OCI-LY3 (cell line): ENCODE data around the gene ATP8A2.

Experiments
- H2AFZ ChIP-seq: fragments of 200-600, 300-600 bp; shearing (Covaris generic); 2 replicates; pipeline ENCODE4 v1.6.0; 2014; ENCODE audit warnings: antibody characterized with exemption, low read depth, low read length
- H3K27ac ChIP-seq: fragments of 200-600, 300-600 bp; sonication (generic); 2 replicates; pipeline ENCODE4 v1.5.1; 2014; ENCODE audit warnings: mild to moderate bottlenecking, low read length, moderate library complexity, mixed read lengths
- H3K27me3 ChIP-seq: fragments of 200-600, 300-600 bp; sonication (generic); 2 replicates; pipeline ENCODE4 v1.6.1; 2014; ENCODE audit warnings: low read depth, low read length, mixed read lengths
- H3K36me3 ChIP-seq: fragments of 200-600, 300-600 bp; sonication (generic); replicated peaks from 2 replicates; pipeline ENCODE3; 2014; ENCODE audit warnings: low read depth, low read length, mixed read lengths
- H3K4me1 ChIP-seq: fragments of 300-600, 200-600 bp; sonication (generic); 2 replicates; pipeline ENCODE4 v1.6.1; 2014; ENCODE audit warnings: low read length, mixed read lengths
- H3K4me2 ChIP-seq: fragments of 200-600, 300-600 bp; sonication (generic); 2 replicates; pipeline ENCODE4 v1.6.1; 2014; ENCODE audit warnings: low read length, mixed read lengths
- H3K4me3 ChIP-seq: fragments of 300-600, 200-600 bp; sonication (generic); 2 replicates; pipeline ENCODE4 v1.5.1; 2014; ENCODE audit warnings: antibody characterized with exemption, mild to moderate bottlenecking, low read length, moderate library complexity
- H3K79me2 ChIP-seq: fragments of 300-600, 200-600 bp; shearing (Covaris generic); 2 replicates; pipeline ENCODE4 v1.6.1; 2014; ENCODE audit warnings: mild to moderate bottlenecking, low read length, mixed read lengths
- H3K9ac ChIP-seq: fragments of 300-600, 200-600 bp; shearing (Covaris generic); 2 replicates; pipeline ENCODE4 v1.6.0; 2014; ENCODE audit warnings: mild to moderate bottlenecking, low read length, moderate library complexity
- H3K9me3 ChIP-seq: fragments of 200-600, 300-600 bp; shearing (Covaris generic); 2 replicates; pipeline ENCODE4 v1.6.1; 2014; ENCODE audit warnings: low read length, mixed read lengths; ENCODE audit not compliant: insufficient read depth
- H4K20me1 ChIP-seq: fragments of 200-600, 300-600 bp; sonication (generic); 2 replicates; pipeline ENCODE4 v1.6.1; 2016; ENCODE audit warnings: low read length, mixed read lengths; ENCODE audit not compliant: insufficient read depth
- EZH2phosphoT487 ChIP-seq: fragments of 200-600 bp; shearing (Covaris generic); IDR thresholded peaks from 2 replicates; pipeline ENCODE4 v1.6.1; 2018; ENCODE audit warnings: antibody characterized with exemption, mixed run types, low read depth
- TF ChIP-seq, protein P1 (sequence below): fragments of 200-600, 300-600 bp; sonication (generic); IDR thresholded peaks from 2 replicates; pipeline ENCODE4 v1.5.1; 2014; ENCODE audit warnings: antibody characterized with exemption, low read length, low read depth

ATP8A2 gene

DNA sequence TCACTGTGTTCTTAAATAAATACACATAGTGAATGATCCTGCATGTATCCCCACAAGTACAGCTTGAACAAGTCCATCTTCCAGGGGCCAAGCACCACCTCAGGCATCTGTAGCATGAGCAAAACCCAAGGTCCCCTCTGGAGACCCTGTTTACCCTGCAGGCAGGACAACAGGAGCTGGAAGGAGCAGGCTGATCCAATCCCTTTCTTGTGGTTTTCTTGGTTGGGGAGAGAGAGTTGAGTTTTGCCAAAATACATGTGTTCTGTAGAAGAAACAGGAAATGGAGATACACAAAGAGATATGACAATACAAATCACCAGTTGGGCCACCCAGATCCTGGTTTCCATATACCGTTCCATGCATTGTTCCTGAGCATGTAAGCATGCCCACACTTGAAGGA is 587.2 kb downstream of the ATP8A2 start:
- H2AFZ ChIP-seq: no peak overlapping the region
- H3K79me2 ChIP-seq: no peaks in the 10 kb centered on the region
- no peaks in the 10 kb centered on the region for H3K9me3 ChIP-seq
- H3K4me2 ChIP-seq: no peak overlapping the region
- TF ChIP-seq, protein P1, sequence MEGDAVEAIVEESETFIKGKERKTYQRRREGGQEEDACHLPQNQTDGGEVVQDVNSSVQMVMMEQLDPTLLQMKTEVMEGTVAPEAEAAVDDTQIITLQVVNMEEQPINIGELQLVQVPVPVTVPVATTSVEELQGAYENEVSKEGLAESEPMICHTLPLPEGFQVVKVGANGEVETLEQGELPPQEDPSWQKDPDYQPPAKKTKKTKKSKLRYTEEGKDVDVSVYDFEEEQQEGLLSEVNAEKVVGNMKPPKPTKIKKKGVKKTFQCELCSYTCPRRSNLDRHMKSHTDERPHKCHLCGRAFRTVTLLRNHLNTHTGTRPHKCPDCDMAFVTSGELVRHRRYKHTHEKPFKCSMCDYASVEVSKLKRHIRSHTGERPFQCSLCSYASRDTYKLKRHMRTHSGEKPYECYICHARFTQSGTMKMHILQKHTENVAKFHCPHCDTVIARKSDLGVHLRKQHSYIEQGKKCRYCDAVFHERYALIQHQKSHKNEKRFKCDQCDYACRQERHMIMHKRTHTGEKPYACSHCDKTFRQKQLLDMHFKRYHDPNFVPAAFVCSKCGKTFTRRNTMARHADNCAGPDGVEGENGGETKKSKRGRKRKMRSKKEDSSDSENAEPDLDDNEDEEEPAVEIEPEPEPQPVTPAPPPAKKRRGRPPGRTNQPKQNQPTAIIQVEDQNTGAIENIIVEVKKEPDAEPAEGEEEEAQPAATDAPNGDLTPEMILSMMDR: no peak
- TF ChIP-seq EZH2phosphoT487: no peak
- H3K27me3 ChIP-seq: no peaks in the 10 kb centered on the region
- no peaks in the 10 kb centered on the region for H3K36me3 ChIP-seq
- H3K4me1 ChIP-seq: no peaks in the 10 kb centered on the region
- no peaks in the 10 kb centered on the region for H4K20me1 ChIP-seq
- no peak overlapping the region for H3K4me3 ChIP-seq
- no peak overlapping the region for H3K27ac ChIP-seq
- H3K9ac ChIP-seq: no peak overlapping the region

DNA sequence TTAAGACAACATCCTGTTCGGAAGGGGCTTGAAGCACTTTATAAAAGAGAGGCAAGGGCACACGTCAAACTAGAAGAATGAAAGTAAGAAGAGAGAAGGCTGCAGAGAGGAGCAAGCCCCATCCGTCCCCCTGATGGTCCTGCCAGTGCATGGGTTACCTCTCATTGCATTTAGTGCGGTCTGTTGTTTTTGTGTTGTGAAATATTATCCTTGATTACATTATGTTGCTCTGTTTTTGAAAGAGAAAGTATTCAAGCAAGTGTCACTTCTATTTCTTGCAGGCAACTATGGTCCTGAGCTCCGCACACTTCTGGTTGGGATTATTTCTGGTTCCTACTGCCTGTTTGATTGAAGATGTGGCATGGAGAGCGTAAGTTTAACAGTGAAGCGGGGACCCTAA is 589.5 kb downstream of the ATP8A2 start:
- Histone ChIP-seq H3K36me3 (no peaks in the 10 kb centered on the region), H3K9ac (no peak overlapping the region), H3K4me2 (no peak overlapping the region), H3K27ac (no peak overlapping the region), H4K20me1 (no peaks in the 10 kb centered on the region), H3K27me3 (no peaks in the 10 kb centered on the region), H3K9me3 (no peaks in the 10 kb centered on the region), H3K79me2 (no peaks in the 10 kb centered on the region), H3K4me3 (no peak overlapping the region), H3K4me1 (no peaks in the 10 kb centered on the region), H2AFZ (no peak overlapping the region)
- TF ChIP-seq EZH2phosphoT487: no peak
- TF ChIP-seq, protein P1: no peak

DNA sequence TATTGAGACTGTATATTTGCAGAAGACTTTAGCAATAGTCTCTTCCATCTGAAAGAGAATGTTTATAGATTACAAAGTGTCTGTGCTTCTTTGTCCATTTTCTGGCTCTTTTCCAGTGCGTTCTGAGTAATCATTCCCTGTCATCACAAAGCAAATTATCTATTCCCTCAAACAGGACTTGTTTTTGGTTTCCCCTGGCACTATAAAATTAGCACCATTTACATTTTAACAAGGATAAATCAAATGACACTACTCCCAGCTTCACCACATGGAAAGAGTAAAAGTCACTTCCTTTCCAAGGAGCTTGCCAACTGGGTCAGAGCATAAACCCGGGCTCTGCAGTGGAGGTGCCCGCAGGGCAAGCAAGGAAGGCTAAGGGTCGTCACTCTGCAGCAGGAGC is 591.9 kb downstream of the ATP8A2 start:
- Histone ChIP-seq H2AFZ (no peak overlapping the region), H3K79me2 (no peaks in the 10 kb centered on the region), H3K27ac (no peak overlapping the region), H3K36me3 (no peaks in the 10 kb centered on the region), H3K4me3 (no peak overlapping the region), H4K20me1 (no peaks in the 10 kb centered on the region), H3K4me1 (no peaks in the 10 kb centered on the region), H3K27me3 (no peaks in the 10 kb centered on the region), H3K9ac (no peak overlapping the region), H3K4me2 (no peak overlapping the region), H3K9me3 (no peaks in the 10 kb centered on the region)
- no peak for TF ChIP-seq EZH2phosphoT487
- TF ChIP-seq, protein P1: no peak

DNA sequence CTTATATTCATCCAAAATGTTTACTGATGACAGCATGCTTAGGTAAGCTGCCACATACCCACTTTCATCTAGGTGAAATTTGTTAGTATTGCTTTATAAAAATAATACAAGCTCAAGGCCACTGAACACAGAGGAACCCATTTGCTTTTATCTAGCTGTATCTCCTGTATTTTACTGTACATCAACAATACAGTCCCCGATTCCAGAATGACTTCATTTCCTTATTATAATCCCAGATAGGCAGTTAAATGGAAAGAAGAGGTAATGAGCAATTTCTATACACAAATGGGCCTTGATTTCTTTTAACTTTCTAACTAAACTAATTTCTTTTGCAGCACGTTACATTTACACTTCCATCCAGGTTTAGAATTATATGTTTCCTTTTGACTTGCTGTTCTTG is 593.8 kb downstream of the ATP8A2 start:
- Histone ChIP-seq H3K36me3 (no peaks in the 10 kb centered on the region), H3K4me3 (no peak overlapping the region)
- TF ChIP-seq, protein P1: no peak
- TF ChIP-seq EZH2phosphoT487: no peak

More for the DNA sequence above, 593.8 kb downstream of the ATP8A2 start:
- Histone ChIP-seq H3K9me3 (no peaks in the 10 kb centered on the region), H3K9ac (no peak overlapping the region), H3K4me1 (no peaks in the 10 kb centered on the region), H4K20me1 (no peaks in the 10 kb centered on the region), H3K27ac (no peak overlapping the region), H3K79me2 (no peaks in the 10 kb centered on the region), H3K4me2 (no peak overlapping the region), H3K27me3 (no peaks in the 10 kb centered on the region), H2AFZ (no peak overlapping the region)
